Fibroblast of lung (primary cell): ENCODE results near the gene FAM174A.

Experiments
- CTCF ChIP-seq, 2 donors: IDR thresholded peaks in 1 of 2; conservative IDR thresholded peaks in 1 of 2; 1 replicate in 1 of 2; 2 replicates in 1 of 2; pipeline ENCODE4 v1.5.1; 2011 to 2012; ENCODE audit warnings: low read length in 2 of 2, control low read depth in 1 of 2, inconsistent platforms in 1 of 2, low read depth in 1 of 2, mild to moderate bottlenecking in 1 of 2
- EZH2 ChIP-seq: IDR thresholded peaks from 2 replicates; pipeline ENCODE4 v1.5.1; 2012; ENCODE audit warnings: low read length, control low read depth, mild to moderate bottlenecking; ENCODE audit errors: missing control alignments

GRCh38 chr5:100576217-100576751 is 41.1 kb downstream of the FAM174A start:
- TF ChIP-seq CTCF (conservative IDR thresholded peaks at IDR 0.05 in 1 of 2, IDR thresholded peaks at IDR 0.05 in 1 of 2; ENCODE audit: low read depth in 1 of 2, low read length in 2 of 2) (no peak), EZH2 (no peak)
